Measurements from ENCODE around the gene ATP2B2. TPM values are rescaled to one million over a fixed set of nuclear protein-coding genes. Genes with fewer than 3 reads are reported as not detected.

The ATP2B2 gene
- total RNA-seq, 1 donor from 2014 or later: not detected

GRCh38 chr3:10408680-10409079 is 96.7 kb downstream of the ATP2B2 start:
- no peak overlapping the region for H3K4me3 Mint-ChIP-seq
- no peaks in the 10 kb centered on the region for H3K36me3 Mint-ChIP-seq
- DNase-seq (ENCODE audit: low spot score in 2 of 2, unreplicated experiment in 2 of 2): no peak
- no peak for TF ChIP-seq CTCF (IDR thresholded peaks at IDR 0.05; ENCODE audit: unreplicated experiment)
- no peak overlapping the region for H3K27ac Mint-ChIP-seq
- no peaks in the 10 kb centered on the region for H3K4me1 Mint-ChIP-seq
- peaks cover 1% of the 10 kb centered on the region for H3K27me3 Mint-ChIP-seq (ENCODE audit: low read depth)
- H3K9me3 Mint-ChIP-seq: no peaks in the 10 kb centered on the region

GRCh38 chr3:10407361-10407760 is 98.0 kb downstream of the ATP2B2 start:
- H3K27me3 Mint-ChIP-seq (ENCODE audit: low read depth): no peaks in the 10 kb centered on the region

GRCh38 chr3:10406414-10406813 is 99.0 kb downstream of the ATP2B2 start:
- Mint-ChIP-seq H3K4me3 (no peak overlapping the region), H3K36me3 (no peaks in the 10 kb centered on the region), H3K27me3 (ENCODE audit: low read depth) (no peaks in the 10 kb centered on the region), H3K9me3 (no peaks in the 10 kb centered on the region), H3K27ac (no peak overlapping the region), H3K4me1 (no peaks in the 10 kb centered on the region)
- no peak for TF ChIP-seq CTCF (IDR thresholded peaks at IDR 0.05; ENCODE audit: unreplicated experiment)
- DNase-seq (ENCODE audit: low spot score in 2 of 2, unreplicated experiment in 2 of 2): no peak

More at GRCh38 chr3:10407361-10407760, 98.0 kb downstream of the ATP2B2 start:
- TF ChIP-seq CTCF (IDR thresholded peaks at IDR 0.05; ENCODE audit: unreplicated experiment): no peak
- no peak for DNase-seq (ENCODE audit: low spot score in 2 of 2, unreplicated experiment in 2 of 2)
- Mint-ChIP-seq H3K36me3 (no peaks in the 10 kb centered on the region), H3K4me1 (no peaks in the 10 kb centered on the region), H3K4me3 (no peak overlapping the region), H3K27ac (no peak overlapping the region), H3K9me3 (no peaks in the 10 kb centered on the region)

GRCh38 chr3:10405816-10406215 is 99.6 kb downstream of the ATP2B2 start:
- TF ChIP-seq CTCF (IDR thresholded peaks at IDR 0.05; ENCODE audit: unreplicated experiment): no peak
- H3K27me3 Mint-ChIP-seq (ENCODE audit: low read depth): no peaks in the 10 kb centered on the region
- H3K4me1 Mint-ChIP-seq: no peaks in the 10 kb centered on the region
- H3K27ac Mint-ChIP-seq: no peak overlapping the region
- H3K9me3 Mint-ChIP-seq: no peaks in the 10 kb centered on the region
- no peak for DNase-seq (ENCODE audit: low spot score in 2 of 2, unreplicated experiment in 2 of 2)
- no peaks in the 10 kb centered on the region for H3K36me3 Mint-ChIP-seq
- H3K4me3 Mint-ChIP-seq: no peak overlapping the region

- Mint-ChIP-seq H3K36me3 (no peaks in the 10 kb centered on the region), H3K27me3 (ENCODE audit: low read depth) (no peaks in the 10 kb centered on the region), H3K4me3 (no peak overlapping the region), H3K27ac (no peak overlapping the region), H3K9me3 (no peaks in the 10 kb centered on the region), H3K4me1 (no peaks in the 10 kb centered on the region)
- DNase-seq (ENCODE audit: low spot score in 2 of 2, unreplicated experiment in 2 of 2): no peak
- no peak for TF ChIP-seq CTCF (IDR thresholded peaks at IDR 0.05; ENCODE audit: unreplicated experiment)
Measured at GRCh38 chr3:10404876-10405275, 100.5 kb downstream of the ATP2B2 start.

GRCh38 chr3:10404377-10404776 is 101.0 kb downstream of the ATP2B2 start:
- Mint-ChIP-seq H3K9me3 (no peaks in the 10 kb centered on the region), H3K27me3 (ENCODE audit: low read depth) (no peaks in the 10 kb centered on the region), H3K4me1 (no peaks in the 10 kb centered on the region), H3K27ac (no peak overlapping the region), H3K36me3 (no peaks in the 10 kb centered on the region), H3K4me3 (no peak overlapping the region)
- no peak for DNase-seq (ENCODE audit: low spot score in 2 of 2, unreplicated experiment in 2 of 2)
- no peak for TF ChIP-seq CTCF (IDR thresholded peaks at IDR 0.05; ENCODE audit: unreplicated experiment)
